Ovary (tissue), 3 donors: ENCODE results near the gene RALGPS1.

ENCODE experiments used
- CTCF ChIP-seq, 3 donors: fragments of 450-650 bp in 2 of 3; fragments of 200-600 bp in 1 of 3; IDR thresholded peaks; one replicate each; pipeline versions ENCODE4 v1.5.1 to v1.8.0; 2016 to 2022; ENCODE audit warnings: antibody characterized with exemption in 3 of 3, mild to moderate bottlenecking in 1 of 3
- EP300 ChIP-seq: sonication (generic); formaldehyde crosslinking; IDR thresholded peaks from one replicate; pipeline ENCODE4 v1.6.1; 2017; ENCODE audit warnings: antibody characterized with exemption
- POLR2A ChIP-seq: fragments of 450-650 bp; IDR thresholded peaks from one replicate; pipeline ENCODE4 v1.6.1; 2017; ENCODE audit warnings: antibody characterized with exemption, mild to moderate bottlenecking, moderate library complexity
- donor health status: DM: no; HTN: no; CAD: no.

GRCh38 chr9:127263237-127263636 lies 348.7 kb downstream of the RALGPS1 start:
- TF ChIP-seq POLR2A (no peak), CTCF (IDR thresholded peaks at IDR 0.05) (no peak), EP300 (no peak)
